ENCODE results near the gene PCSK1N.

- TF ChIP-seq POLR2AphosphoS5 (IDR thresholded peaks at IDR 0.05) = no peak
- no peak for TF ChIP-seq CTCF (IDR thresholded peaks at IDR 0.05)
These were observed at the start of gene PCSK1N for GRCh38 chrX:48835524-48836329.
